ENCODE measurements around the gene DCAKD.

DCAKD gene

GRCh38 chr17:45051060-45051719 is at the start of gene DCAKD:
Gene DCAKD, minus strand, starts transcription at chr17:45051632. Its CDS starts 16,747 bp downstream, at chr17:45034885.
- Histone ChIP-seq H3K36me3 (ENCODE audit: insufficient read depth, insufficient read length, low read length) (peaks cover 8% of the 10 kb centered on the region), H3K9me3 (ENCODE audit: insufficient read depth, low read length) (no peaks in the 10 kb centered on the region), H3K4me3 (ENCODE audit: insufficient read length, low read depth) (peak within 1 kb of the TSS; percentile 63), H3K9ac (ENCODE audit: insufficient read length, low read depth) (peak within 1 kb of the TSS; percentile 85), H3K27me3 (ENCODE audit: insufficient read depth, insufficient read length) (no peaks in the 10 kb centered on the region), H3K4me1 (ENCODE audit: insufficient read depth, insufficient read length) (no peaks in the 10 kb centered on the region)
- TF ChIP-seq ZNF274 (IDR thresholded peaks at IDR 0.05; ENCODE audit: low read depth, low read length) (no peak), YY1 (IDR thresholded peaks at IDR 0.05; ENCODE audit: insufficient read depth, insufficient read length) (no peak), SUZ12 (IDR thresholded peaks at IDR 0.05; ENCODE audit: extremely low read depth, insufficient read depth, insufficient read length) (no peak)
- DNase-seq (ENCODE audit: low read depth, low spot score): peak; percentile 89

- no peaks in the 10 kb centered on the region for H3K27me3 ChIP-seq (ENCODE audit: insufficient read depth, insufficient read length)
- DNase-seq (ENCODE audit: low read depth, low spot score): peak; percentile 71
- no peak overlapping the region for H3K4me3 ChIP-seq (ENCODE audit: insufficient read length, low read depth)
- H3K4me1 ChIP-seq (ENCODE audit: insufficient read depth, insufficient read length): peaks cover 3% of the 10 kb centered on the region
- TF ChIP-seq SUZ12 (IDR thresholded peaks at IDR 0.05; ENCODE audit: extremely low read depth, insufficient read depth, insufficient read length) (no peak), ZNF274 (IDR thresholded peaks at IDR 0.05; ENCODE audit: low read depth, low read length) (no peak), YY1 (IDR thresholded peaks at IDR 0.05; ENCODE audit: insufficient read depth, insufficient read length) (no peak)
- H3K9ac ChIP-seq (ENCODE audit: insufficient read length, low read depth): no peak overlapping the region
- peaks cover 78% of the 10 kb centered on the region for H3K36me3 ChIP-seq (ENCODE audit: insufficient read depth, insufficient read length, low read length)
- H3K9me3 ChIP-seq (ENCODE audit: insufficient read depth, low read length): no peaks in the 10 kb centered on the region
These were observed 47.6 kb upstream of the DCAKD start for GRCh38 chr17:45098869-45099616.

- Histone ChIP-seq H3K27me3 (ENCODE audit: insufficient read depth, insufficient read length) (no peaks in the 10 kb centered on the region), H3K9ac (ENCODE audit: insufficient read length, low read depth) (no peak overlapping the region), H3K4me1 (ENCODE audit: insufficient read depth, insufficient read length) (peaks cover 3% of the 10 kb centered on the region), H3K36me3 (ENCODE audit: insufficient read depth, insufficient read length, low read length) (peaks cover 78% of the 10 kb centered on the region), H3K9me3 (ENCODE audit: insufficient read depth, low read length) (no peaks in the 10 kb centered on the region), H3K4me3 (ENCODE audit: insufficient read length, low read depth) (no peak overlapping the region)
- TF ChIP-seq SUZ12 (IDR thresholded peaks at IDR 0.05; ENCODE audit: extremely low read depth, insufficient read depth, insufficient read length) (no peak), YY1 (IDR thresholded peaks at IDR 0.05; ENCODE audit: insufficient read depth, insufficient read length) (no peak), ZNF274 (IDR thresholded peaks at IDR 0.05; ENCODE audit: low read depth, low read length) (no peak)
- DNase-seq (ENCODE audit: low read depth, low spot score): no peak
These were observed 46.8 kb upstream of the DCAKD start for GRCh38 chr17:45098081-45098868.

GRCh38 chr17:45096926-45097325 is 45.5 kb upstream of the DCAKD start:
- H3K9ac ChIP-seq (ENCODE audit: insufficient read length, low read depth): no peak overlapping the region
- H3K36me3 ChIP-seq (ENCODE audit: insufficient read depth, insufficient read length, low read length): peaks cover 73% of the 10 kb centered on the region
- H3K9me3 ChIP-seq (ENCODE audit: insufficient read depth, low read length): no peaks in the 10 kb centered on the region

GRCh38 chr17:45096141-45096540 is 44.7 kb upstream of the DCAKD start:
- no peak overlapping the region for H3K9ac ChIP-seq (ENCODE audit: insufficient read length, low read depth)
- DNase-seq (ENCODE audit: low read depth, low spot score): peak; percentile 20
- H3K27me3 ChIP-seq (ENCODE audit: insufficient read depth, insufficient read length): no peaks in the 10 kb centered on the region
- H3K36me3 ChIP-seq (ENCODE audit: insufficient read depth, insufficient read length, low read length): peaks cover 76% of the 10 kb centered on the region
- peaks cover 4% of the 10 kb centered on the region for H3K4me1 ChIP-seq (ENCODE audit: insufficient read depth, insufficient read length)
- TF ChIP-seq ZNF274 (IDR thresholded peaks at IDR 0.05; ENCODE audit: low read depth, low read length) (no peak), SUZ12 (IDR thresholded peaks at IDR 0.05; ENCODE audit: extremely low read depth, insufficient read depth, insufficient read length) (no peak), YY1 (IDR thresholded peaks at IDR 0.05; ENCODE audit: insufficient read depth, insufficient read length) (no peak)
- H3K4me3 ChIP-seq (ENCODE audit: insufficient read length, low read depth): no peak overlapping the region
- no peaks in the 10 kb centered on the region for H3K9me3 ChIP-seq (ENCODE audit: insufficient read depth, low read length)

More at GRCh38 chr17:45096926-45097325, 45.5 kb upstream of the DCAKD start:
- H3K4me1 ChIP-seq (ENCODE audit: insufficient read depth, insufficient read length): peaks cover 6% of the 10 kb centered on the region
- H3K4me3 ChIP-seq (ENCODE audit: insufficient read length, low read depth): no peak overlapping the region
- no peak for DNase-seq (ENCODE audit: low read depth, low spot score)
- no peaks in the 10 kb centered on the region for H3K27me3 ChIP-seq (ENCODE audit: insufficient read depth, insufficient read length)
- no peak for TF ChIP-seq YY1 (IDR thresholded peaks at IDR 0.05; ENCODE audit: insufficient read depth, insufficient read length)
- TF ChIP-seq SUZ12 (IDR thresholded peaks at IDR 0.05; ENCODE audit: extremely low read depth, insufficient read depth, insufficient read length): no peak
- no peak for TF ChIP-seq ZNF274 (IDR thresholded peaks at IDR 0.05; ENCODE audit: low read depth, low read length)

DNA sequence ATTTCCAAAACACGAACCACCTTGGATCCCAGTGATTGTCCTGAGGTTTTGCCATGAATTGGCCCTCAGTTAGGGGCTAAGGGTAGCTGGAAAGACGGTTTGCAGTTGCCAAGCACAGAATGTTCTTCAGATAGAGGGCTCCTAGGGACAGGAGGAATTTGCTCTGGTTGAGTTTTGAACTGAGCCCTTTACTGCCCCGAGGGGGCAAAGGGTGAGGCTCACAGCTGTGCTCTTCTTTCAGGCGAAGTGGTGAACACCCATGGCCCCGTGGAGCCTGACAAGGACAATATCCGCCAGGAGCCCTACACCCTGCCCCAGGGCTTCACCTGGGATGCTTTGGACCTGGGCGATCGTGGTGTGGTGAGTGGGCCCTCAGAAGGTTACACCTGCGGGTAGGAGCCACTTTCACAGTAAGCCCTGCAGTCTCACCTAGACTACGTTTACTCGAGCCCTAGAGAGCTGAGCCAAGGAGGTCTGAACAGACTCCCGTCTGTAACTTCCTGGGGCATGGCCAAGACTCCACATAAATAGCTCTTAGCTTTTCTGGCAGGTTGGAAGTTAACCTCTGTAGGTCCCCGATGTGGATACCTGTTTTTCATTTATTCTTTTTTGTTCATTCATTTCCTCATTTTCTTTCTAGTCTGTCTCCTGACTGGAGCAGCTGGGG is 42.1 kb upstream of the DCAKD start:
- peaks cover 9% of the 10 kb centered on the region for H3K4me1 ChIP-seq (ENCODE audit: insufficient read depth, insufficient read length)
- H3K9me3 ChIP-seq (ENCODE audit: insufficient read depth, low read length): no peaks in the 10 kb centered on the region
- no peak overlapping the region for H3K9ac ChIP-seq (ENCODE audit: insufficient read length, low read depth)
- no peak overlapping the region for H3K4me3 ChIP-seq (ENCODE audit: insufficient read length, low read depth)
- TF ChIP-seq ZNF274 (IDR thresholded peaks at IDR 0.05; ENCODE audit: low read depth, low read length): no peak
- TF ChIP-seq SUZ12 (IDR thresholded peaks at IDR 0.05; ENCODE audit: extremely low read depth, insufficient read depth, insufficient read length): no peak
- TF ChIP-seq YY1 (IDR thresholded peaks at IDR 0.05; ENCODE audit: insufficient read depth, insufficient read length): no peak
- peaks cover 83% of the 10 kb centered on the region for H3K36me3 ChIP-seq (ENCODE audit: insufficient read depth, insufficient read length, low read length)
- no peak for DNase-seq (ENCODE audit: low read depth, low spot score)
- H3K27me3 ChIP-seq (ENCODE audit: insufficient read depth, insufficient read length): no peaks in the 10 kb centered on the region
